ENCODE results near the gene DYNC1I2.

Gene DYNC1I2

DNA sequence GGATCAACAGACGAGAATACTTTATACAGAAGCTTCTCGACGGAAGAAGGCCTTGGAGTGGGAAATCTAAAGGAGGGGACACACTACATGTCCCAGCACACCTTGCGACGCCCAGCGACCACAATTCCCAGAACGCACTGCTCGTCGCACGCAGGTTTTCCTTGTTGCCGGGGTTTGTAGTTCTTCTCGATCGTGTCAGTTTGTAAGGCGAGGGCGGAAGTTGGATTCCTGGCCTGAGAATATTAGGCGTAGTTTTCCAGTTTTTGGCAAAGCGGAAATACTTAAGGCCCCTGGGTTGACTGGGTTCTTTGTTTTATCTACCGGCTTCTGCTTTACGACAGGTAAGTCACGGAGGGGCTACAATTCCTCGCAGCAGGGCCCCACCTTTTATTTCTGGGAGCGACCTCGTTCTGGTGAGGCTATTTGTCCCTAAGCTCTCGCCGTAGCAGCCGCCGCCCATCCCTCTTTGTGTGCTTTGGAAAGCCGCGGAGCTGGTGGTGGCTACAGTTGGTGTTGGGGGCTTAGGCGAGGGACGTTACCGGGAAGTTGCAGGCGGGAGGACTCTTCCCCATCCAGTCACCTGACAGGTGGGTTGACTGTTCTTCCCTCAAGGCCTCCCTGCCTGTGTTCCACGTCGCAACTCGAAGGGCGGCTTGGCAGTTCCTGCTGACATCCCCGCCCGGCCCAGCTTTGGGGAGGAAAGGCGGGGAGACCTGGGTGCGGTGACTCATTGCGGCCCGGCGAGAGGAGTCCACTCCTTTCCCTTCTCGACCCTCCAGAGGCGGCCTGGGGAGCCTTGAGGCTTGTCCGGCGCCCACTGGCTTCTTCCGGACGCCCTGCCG is at the start of gene DYNC1I2:
Gene DYNC1I2 (plus strand): TSS at position 183 of the 842 bp plus-strand sequence. CDS start 2,687 bp downstream, outside the sequence.
- DNase-seq, result peak; percentile 34 to 80

GRCh38 chr2:171651667-171652415 is 35.4 kb upstream of the DYNC1I2 start:
- no peak for DNase-seq

DNA sequence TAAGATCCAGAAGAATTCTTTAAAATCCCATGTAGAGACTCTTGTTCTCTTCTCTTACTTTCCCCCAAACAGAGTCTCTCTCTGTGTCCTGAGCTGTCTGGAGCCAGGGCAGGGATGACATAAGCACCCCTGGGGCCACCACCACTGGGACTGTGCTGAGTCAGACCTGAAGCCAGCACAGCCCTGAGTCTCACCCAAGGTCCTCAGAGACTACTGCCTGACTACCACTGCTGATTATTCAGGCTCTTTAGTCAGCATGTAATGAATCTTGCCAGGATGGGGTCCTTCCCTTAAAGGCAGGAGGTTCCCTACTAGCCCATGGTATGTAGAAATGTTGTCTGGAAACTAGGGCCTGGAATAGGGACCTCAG is 34.9 kb upstream of the DYNC1I2 start:
- no peak for DNase-seq

- no peak for DNase-seq
Measured at GRCh38 chr2:171655586-171655985, 31.7 kb upstream of the DYNC1I2 start.

GRCh38 chr2:171667041-171667440 is 20.2 kb upstream of the DYNC1I2 start:
- DNase-seq, result no peak

DNA sequence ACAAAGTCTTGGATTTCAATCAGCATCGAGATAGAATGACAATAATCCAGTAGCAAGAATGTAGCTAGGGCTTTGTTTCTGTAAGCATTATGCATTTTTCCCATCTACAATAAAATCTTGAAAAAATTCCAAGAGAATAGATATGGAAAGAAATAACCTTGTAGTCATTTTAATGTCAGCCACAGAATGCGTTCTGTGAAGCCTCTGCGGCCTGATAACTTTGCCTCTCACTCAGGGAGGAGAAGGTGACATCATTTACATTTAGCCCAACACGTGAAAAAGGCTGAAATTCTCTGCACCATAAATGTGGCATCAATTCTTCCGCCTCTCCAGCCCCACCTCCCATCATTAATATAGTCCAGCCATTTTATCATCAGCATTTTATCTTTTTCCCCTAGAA is 19.1 kb upstream of the DYNC1I2 start:
- DNase-seq, result no peak

DNA sequence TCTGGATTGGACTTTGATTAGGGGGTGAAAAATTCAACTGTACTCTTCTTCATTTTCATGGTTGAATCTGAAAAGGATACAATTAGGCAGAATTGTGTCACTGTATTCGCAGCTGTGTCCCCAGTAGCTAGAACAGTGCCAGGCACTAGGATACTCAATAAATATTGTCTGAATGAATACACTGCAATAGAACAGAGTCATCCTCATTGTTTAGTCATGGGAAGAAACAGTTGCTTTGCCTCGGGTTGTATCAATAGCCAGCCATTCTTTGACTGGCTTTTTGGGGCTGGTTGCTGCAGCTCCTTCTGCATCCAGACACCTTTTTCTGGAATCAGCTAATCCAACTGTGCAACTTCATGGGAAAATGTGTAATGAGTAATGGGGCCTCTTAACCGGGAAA is 18.1 kb upstream of the DYNC1I2 start:
- DNase-seq, result no peak

DNA sequence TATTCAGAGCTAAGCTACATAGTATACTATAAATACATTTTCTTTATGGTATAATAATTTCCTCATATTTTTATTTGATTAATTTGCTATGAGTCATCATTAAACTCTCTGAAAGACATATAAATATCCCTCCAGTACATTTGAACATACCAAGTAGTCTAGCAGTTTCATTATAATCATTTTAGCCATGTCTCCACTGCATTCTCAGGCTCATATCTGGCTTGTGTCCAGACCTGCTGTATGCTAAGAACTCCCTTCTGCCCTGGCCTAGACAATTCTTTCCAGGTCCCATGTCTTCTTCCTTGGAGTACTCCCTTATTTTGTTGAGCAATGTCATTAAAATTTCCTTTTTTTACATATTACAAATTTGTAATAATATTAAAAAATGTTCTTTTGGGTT is 16.6 kb upstream of the DYNC1I2 start:
- DNase-seq, result no peak

DNA sequence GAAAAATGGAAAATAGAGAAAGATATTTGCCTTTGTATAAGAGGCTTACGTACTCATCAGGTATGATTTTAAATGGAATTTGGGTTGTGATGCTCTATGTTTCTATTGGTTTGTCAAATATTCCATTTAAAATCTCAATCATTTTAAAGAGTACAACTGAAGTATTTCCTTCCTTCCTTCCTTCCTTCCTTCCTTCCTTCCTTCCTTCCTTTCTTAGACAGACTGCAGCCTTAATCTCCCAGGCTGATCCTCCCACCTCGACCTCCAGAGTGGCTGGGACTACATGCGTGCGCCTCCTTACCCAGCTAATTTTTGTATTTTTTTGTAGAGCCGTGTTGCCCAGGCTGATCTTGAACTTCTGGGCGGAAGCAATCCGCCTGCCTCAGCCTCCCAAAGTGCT is 15.4 kb upstream of the DYNC1I2 start:
- no peak for DNase-seq

DNA sequence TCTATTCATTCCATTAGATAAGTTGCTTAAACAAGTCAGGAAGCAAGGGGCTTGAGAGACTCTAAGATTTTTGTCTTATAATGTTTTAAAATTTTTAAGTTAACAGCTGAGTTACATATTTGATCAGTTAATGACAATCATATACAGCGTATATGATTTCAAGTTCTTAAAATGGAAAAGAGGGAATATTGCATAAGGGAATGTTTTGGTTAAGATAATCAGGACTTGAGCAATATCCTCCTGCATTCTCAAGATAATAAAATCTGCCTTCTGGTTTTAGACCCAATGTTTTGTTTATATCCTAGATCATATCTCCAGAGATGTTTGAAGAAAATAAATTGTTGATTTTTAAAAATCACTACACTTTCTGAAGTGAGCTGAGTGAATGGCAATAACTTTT is 13.4 kb upstream of the DYNC1I2 start:
- no peak for DNase-seq

DNA sequence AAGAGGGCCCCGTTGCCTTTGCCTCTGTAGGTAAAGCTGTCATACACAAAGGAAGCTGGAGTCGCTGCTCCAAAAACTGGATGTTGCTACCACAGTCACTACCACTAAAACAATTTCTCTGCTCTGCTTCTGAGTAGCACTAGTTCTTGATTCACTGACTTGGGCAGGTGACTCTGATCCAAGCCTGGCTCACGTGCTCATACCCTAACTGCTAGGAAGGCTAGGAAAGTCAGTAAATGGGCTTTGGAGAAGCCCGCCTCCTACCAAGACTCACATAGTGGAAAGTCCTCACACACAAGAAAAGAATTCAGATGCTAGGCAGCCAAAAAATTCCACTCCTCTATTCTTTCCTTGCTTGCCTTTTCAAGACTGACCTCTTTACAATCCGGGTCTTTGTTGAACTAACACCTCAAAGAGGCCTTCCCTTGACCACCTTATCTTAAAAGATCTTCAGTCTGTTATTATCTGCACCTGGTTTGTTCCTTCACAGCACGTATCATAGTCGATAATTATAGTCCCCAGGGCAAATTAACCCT is 11.4 kb upstream of the DYNC1I2 start:
- no peak for DNase-seq

GRCh38 chr2:171678619-171679018 is 8.7 kb upstream of the DYNC1I2 start:
- no peak for DNase-seq

DNA sequence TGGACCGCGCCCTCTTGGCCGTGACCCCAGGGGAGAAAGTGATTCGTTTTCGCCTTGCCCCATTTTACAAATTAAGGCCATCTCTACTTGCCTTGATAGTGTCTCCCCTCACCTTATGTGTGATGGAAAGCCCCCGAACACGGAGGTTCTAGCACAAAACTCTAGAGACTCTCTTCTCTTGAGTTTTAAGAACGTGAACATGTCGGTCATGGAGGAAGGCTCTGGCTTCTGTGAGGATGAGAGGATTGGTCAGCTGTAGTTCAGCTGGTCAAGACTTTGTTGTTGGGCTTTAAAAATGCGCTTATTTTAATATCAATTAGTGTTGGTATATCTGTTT is 828 bp downstream of the DYNC1I2 start:
- no peak for DNase-seq

GRCh38 chr2:171692331-171692730 is 5.1 kb downstream of the DYNC1I2 start:
- no peak for DNase-seq

DNA sequence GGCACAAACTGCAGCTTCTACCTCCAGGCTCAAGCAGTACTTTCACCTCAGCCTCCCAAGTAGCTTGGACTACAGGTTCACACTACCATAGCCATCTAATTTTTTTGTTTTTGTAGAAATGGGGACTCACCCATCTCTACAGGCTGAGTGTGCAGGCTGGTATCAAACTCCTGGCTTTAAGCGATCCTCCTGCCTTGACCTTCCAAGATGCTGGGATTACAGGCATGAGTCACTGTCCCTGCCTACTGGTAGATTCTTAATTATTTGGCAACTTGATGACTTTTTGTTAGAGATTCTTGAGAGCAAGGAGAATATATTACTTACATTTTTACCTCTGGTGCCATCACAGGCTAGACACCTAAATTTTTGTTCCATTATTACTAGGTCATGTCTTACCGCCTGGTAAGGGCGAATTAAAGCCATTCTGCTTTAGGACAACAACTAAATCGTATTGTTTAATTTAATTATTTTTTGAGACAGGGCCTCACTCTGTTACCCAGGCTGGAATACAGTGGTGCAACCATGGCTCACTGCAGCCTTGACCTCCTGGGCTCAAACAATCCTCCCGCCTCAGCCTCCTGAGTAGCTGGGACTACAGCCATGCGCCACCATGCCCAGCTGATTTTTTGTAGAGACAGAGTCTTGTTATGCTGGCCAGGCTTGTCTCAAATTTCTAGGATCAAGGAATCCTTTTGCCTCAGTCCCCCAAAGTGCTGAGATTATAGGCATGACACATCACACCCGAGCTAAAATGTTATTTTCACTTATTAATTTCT is 15.7 kb downstream of the DYNC1I2 start:
- DNase-seq, result no peak

GRCh38 chr2:171703574-171704347 is 16.5 kb downstream of the DYNC1I2 start:
- no peak for DNase-seq

DNA sequence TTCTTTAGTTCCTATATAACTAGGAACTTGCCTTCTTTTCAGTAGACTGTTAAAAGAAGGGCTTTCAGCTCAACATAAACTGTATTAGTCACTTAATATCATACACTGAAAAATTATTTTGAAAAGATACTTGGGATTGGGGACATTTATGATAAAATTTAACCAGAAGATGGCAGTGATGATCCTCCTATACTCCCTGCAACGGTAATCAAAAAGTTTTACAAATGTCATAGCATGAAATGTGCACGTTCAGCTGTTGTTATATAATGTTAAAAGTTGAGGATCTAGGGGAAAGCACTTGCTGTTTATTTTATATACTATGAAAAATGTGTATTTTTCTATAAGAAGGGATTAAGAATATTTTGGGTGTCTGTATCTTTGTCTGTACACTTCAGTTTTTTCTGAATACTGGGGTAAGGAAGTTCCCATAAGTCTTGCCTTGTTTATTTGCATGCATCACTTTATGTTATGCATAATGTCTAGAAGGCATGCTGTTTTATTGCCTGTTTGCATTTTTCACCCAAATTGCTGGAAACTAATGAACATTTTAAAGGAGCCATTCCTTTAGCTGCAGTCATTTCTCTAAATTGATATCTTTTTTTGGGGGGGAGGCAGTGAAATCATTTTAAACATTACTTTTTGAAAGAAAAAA is 19.0 kb downstream of the DYNC1I2 start:
- no peak for DNase-seq

GRCh38 chr2:171707752-171708151 is 20.5 kb downstream of the DYNC1I2 start:
- DNase-seq, result no peak

- no peak for DNase-seq
Measured at GRCh38 chr2:171709011-171709685, 21.9 kb downstream of the DYNC1I2 start.

GRCh38 chr2:171711351-171711750 is 24.1 kb downstream of the DYNC1I2 start:
- no peak for DNase-seq

- DNase-seq, result no peak
Measured at GRCh38 chr2:171712051-171712450, 24.8 kb downstream of the DYNC1I2 start.
